Endothelial cell of hepatic sinusoid (primary cell): ENCODE results near the gene C18orf63.
"Not testable (repeated sequence)": the region's sequence is repeated elsewhere in the genome, so short reads cannot be mapped to it uniquely, and the experiment has no call there.

ENCODE experiments used
- in situ Hi-C: cut with HindIII; loops from 2 replicates; pipeline ENCODE4 v1.10.0; 2017; ENCODE audit warnings: low sequenced_read_pairs

C18orf63 gene

GRCh38 chr18:74286106-74286855 lies 29.4 kb upstream of the C18orf63 start:
- in situ Hi-C loops, result no loop called here

- in situ Hi-C loops, result no loop called here
Measured at GRCh38 chr18:74286856-74287255, 28.8 kb upstream of the C18orf63 start.

GRCh38 chr18:74288041-74288440 lies 27.6 kb upstream of the C18orf63 start:
- in situ Hi-C loops, result no loop called here

GRCh38 chr18:74288730-74289129 lies 26.9 kb upstream of the C18orf63 start:
- in situ Hi-C loops, result no loop called here

- in situ Hi-C loops, result no loop called here
Measured at GRCh38 chr18:74289137-74289536, 26.5 kb upstream of the C18orf63 start.

GRCh38 chr18:74290021-74290420 lies 25.6 kb upstream of the C18orf63 start:
- in situ Hi-C loops, result no loop called here

GRCh38 chr18:74290794-74291471 lies 24.7 kb upstream of the C18orf63 start:
- in situ Hi-C loops, result no loop called here

- in situ Hi-C loops, result no loop called here
Measured at GRCh38 chr18:74291472-74291770, 24.2 kb upstream of the C18orf63 start.

- in situ Hi-C loops, result no loop called here
Measured at GRCh38 chr18:74291771-74292540, 23.7 kb upstream of the C18orf63 start, which contains the start of gene CYB5A. TSS of gene CYB5A (minus strand) at chr18:74291963. CDS start at chr18:74291875, 88 bp downstream.

GRCh38 chr18:74292541-74292858 lies 23.1 kb upstream of the C18orf63 start:
- in situ Hi-C loops, result no loop called here

- in situ Hi-C loops, result not testable (repeated sequence)
Measured at GRCh38 chr18:74292982-74293381, 22.7 kb upstream of the C18orf63 start.

- in situ Hi-C loops, result no loop called here
Measured at GRCh38 chr18:74294526-74294925, 21.1 kb upstream of the C18orf63 start.

GRCh38 chr18:74299162-74299561 lies 16.5 kb upstream of the C18orf63 start:
- in situ Hi-C loops, result no loop called here

GRCh38 chr18:74299746-74300145 lies 15.9 kb upstream of the C18orf63 start:
- in situ Hi-C loops, result no loop called here

GRCh38 chr18:74303306-74303705 lies 12.3 kb upstream of the C18orf63 start:
- in situ Hi-C loops, result no loop called here

- in situ Hi-C loops, result no loop called here
Measured at GRCh38 chr18:74303936-74304335, 11.7 kb upstream of the C18orf63 start.

GRCh38 chr18:74310411-74310810 lies 5.2 kb upstream of the C18orf63 start:
- in situ Hi-C loops, result no loop called here

- in situ Hi-C loops, result no loop called here
Measured at GRCh38 chr18:74311000-74311399, 4.6 kb upstream of the C18orf63 start.

GRCh38 chr18:74314759-74315463 lies 728 bp upstream of the C18orf63 start:
- in situ Hi-C loops, result no loop called here

- in situ Hi-C loops, result no loop called here
Measured at GRCh38 chr18:74316257-74317170, 875 bp downstream of the C18orf63 start.
